ENCODE results near the gene TERT. TPM values are rescaled to one million over a fixed set of nuclear protein-coding genes. Genes with fewer than 3 reads are reported as not detected.

TERT gene
- total RNA-seq, 2 experiments from 2014 or later, result 156 to 198 TPM

- intact Hi-C loops (cut with micrococcal nuclease; ENCODE audit: unreplicated experiment), result loop anchor here (1.0 to 10.0 kb wide), 6 partner anchors 21 to 479 kb away; partner anchors contain the start of genes LPCAT1, MRPL36 and TERT
- H2AFZ ChIP-seq (ENCODE audit: low read length), result no peak overlapping the region
- H3K9me2 ChIP-seq (ENCODE audit: insufficient read depth, low read length), result no peaks in the 10 kb centered on the region
- BruUV-seq (replicated peaks), result no TSS peak
- peaks cover 73% of the 10 kb centered on the region for H3K4me1 ChIP-seq (ENCODE audit: insufficient read depth, low read length, poor library complexity, severe bottlenecking)
- peaks cover 10% of the 10 kb centered on the region for H3K9me3 ChIP-seq (ENCODE audit: low read length)
- H3K27ac ChIP-seq (ENCODE audit: low read depth, low read length, poor library complexity, severe bottlenecking), result peak overlapping the region; percentile 100
- TF ChIP-seq CTCF (conservative IDR thresholded peaks at IDR 0.05; ENCODE audit: low read length) (no peak), EZH2phosphoT487 (IDR thresholded peaks at IDR 0.05; ENCODE audit: borderline replicate concordance, low read depth, low read length) (no peak)
- peak; percentile 99 for DNase-seq (ENCODE audit: low spot score)
- CTCF ChIA-PET (ENCODE audit: unreplicated experiment), result interaction anchor here (1.8 kb wide), 1 partner anchor 26 kb away, joined by 6 read pairs; no protein-coding TSS in a partner anchor
- H3K36me3 ChIP-seq (ENCODE audit: insufficient read depth, low read length), result peaks cover 52% of the 10 kb centered on the region
- peaks cover 8% of the 10 kb centered on the region; the same call in 1 of the 2 replicates for H3K79me2 ChIP-seq (ENCODE audit: insufficient read depth, low read depth, low read length)
- POLR2A ChIA-PET, result interaction anchor here (0.6 to 8.1 kb wide), 6 partner anchors 13 to 65 kb away, joined by 3 to 78 read pairs (median 8); partner anchors contain the start of genes CLPTM1L and TERT
- H3K4me2 ChIP-seq (ENCODE audit: low read length), result peak overlapping the region; percentile 97
- peak overlapping the region; percentile 66 for H3K4me3 ChIP-seq (ENCODE audit: low read depth, low read length, poor library complexity, severe bottlenecking)
- no peaks in the 10 kb centered on the region for H4K20me1 ChIP-seq (ENCODE audit: insufficient read depth, low read length)
Observed at GRCh38 chr5:1315709-1316587, 21.1 kb upstream of the TERT start.

- Histone ChIP-seq H3K4me1 (ENCODE audit: insufficient read depth, low read length, poor library complexity, severe bottlenecking) (peaks cover 79% of the 10 kb centered on the region), H3K4me3 (ENCODE audit: low read depth, low read length, poor library complexity, severe bottlenecking) (peak overlapping the region; percentile 66), H3K4me2 (ENCODE audit: low read length) (peak overlapping the region; percentile 97), H4K20me1 (ENCODE audit: insufficient read depth, low read length) (no peaks in the 10 kb centered on the region), H3K79me2 (ENCODE audit: insufficient read depth, low read depth, low read length) (peaks cover 8% of the 10 kb centered on the region; the same call in 1 of the 2 replicates), H2AFZ (ENCODE audit: low read length) (no peak overlapping the region), H3K9me3 (ENCODE audit: low read length) (peaks cover 17% of the 10 kb centered on the region), H3K36me3 (ENCODE audit: insufficient read depth, low read length) (peaks cover 52% of the 10 kb centered on the region), H3K9me2 (ENCODE audit: insufficient read depth, low read length) (no peaks in the 10 kb centered on the region), H3K27ac (ENCODE audit: low read depth, low read length, poor library complexity, severe bottlenecking) (peak overlapping the region; percentile 100)
- TF ChIP-seq CTCF (conservative IDR thresholded peaks at IDR 0.05; ENCODE audit: low read length) (no peak), EZH2phosphoT487 (IDR thresholded peaks at IDR 0.05; ENCODE audit: borderline replicate concordance, low read depth, low read length) (no peak)
- ChIA-PET CTCF (ENCODE audit: unreplicated experiment) (interaction anchor here (1.8 kb wide), 1 partner anchor 27 kb away, joined by 6 read pairs; no protein-coding TSS in a partner anchor), POLR2A (interaction anchor here (0.6 to 8.1 kb wide), 8 partner anchors 12 to 148 kb away, joined by 3 to 78 read pairs (median 4); partner anchors contain the start of genes CLPTM1L and TERT)
- TSS peak; percentile 84 for BruUV-seq (replicated peaks)
- intact Hi-C loops (cut with micrococcal nuclease; ENCODE audit: unreplicated experiment), result loop anchor here (5.0 to 10.0 kb wide), 3 partner anchors 53 to 480 kb away; partner anchors contain the start of genes LPCAT1 and MRPL36
- no peak for DNase-seq (ENCODE audit: low spot score)
Observed at GRCh38 chr5:1315018-1315708, 20.3 kb upstream of the TERT start.
